HCT116 (cell line): ENCODE measurements around the gene GLT6D1.

Experiments used
- CEBPB ChIP-seq: IDR thresholded peaks from 2 replicates; pipeline ENCODE4 v1.6.1; 2012; ENCODE audit warnings: low read depth
- EGR1 ChIP-seq: IDR thresholded peaks from 2 replicates; pipeline ENCODE4 v1.6.1; 2012; ENCODE audit warnings: low read depth
- EZH2 ChIP-seq: fragments of 200-600 bp; sonication (generic); IDR thresholded peaks from 2 replicates; pipeline ENCODE4 v1.6.1; 2017; ENCODE audit warnings: antibody characterized with exemption, mixed run types
- EZH2phosphoT487 ChIP-seq: fragments of 200-600 bp; IDR thresholded peaks from 2 replicates; pipeline ENCODE4 v1.6.1; 2018; ENCODE audit warnings: antibody characterized with exemption, borderline replicate concordance
- POLR2A ChIP-seq: IDR thresholded peaks from 2 replicates; pipeline ENCODE4 v1.7.0; 2011; ENCODE audit warnings: borderline replicate concordance; ENCODE audit not compliant: insufficient read depth, insufficient read length; ENCODE audit errors: extremely low read depth
- POLR2AphosphoS5 ChIP-seq: IDR thresholded peaks from 2 replicates; pipeline ENCODE4 v1.6.1; 2011; ENCODE audit warnings: mild to moderate bottlenecking, low read depth, low read length, moderate library complexity
- SIN3A ChIP-seq: IDR thresholded peaks from 2 replicates; pipeline ENCODE4 v1.6.1; 2012; ENCODE audit warnings: low read depth
- SRF ChIP-seq: IDR thresholded peaks from 2 replicates; pipeline ENCODE4 v1.6.1; 2012; ENCODE audit warnings: low read depth
- TCF7L2 ChIP-seq: IDR thresholded peaks from 2 replicates; pipeline ENCODE4 v1.7.0; 2011; ENCODE audit warnings: borderline replicate concordance, inconsistent platforms; ENCODE audit not compliant: insufficient read depth, insufficient read length; ENCODE audit errors: extremely low read depth
- YY1 ChIP-seq: IDR thresholded peaks from 2 replicates; pipeline ENCODE4 v1.6.1; 2011; ENCODE audit warnings: low read length, low read depth, moderate library complexity, mild to moderate bottlenecking; ENCODE audit not compliant: insufficient replicate concordance; ENCODE audit errors: extremely low read depth
- ZNF274 ChIP-seq: fragments of 200-500 bp; sonication (Bioruptor generic); IDR thresholded peaks from 2 replicates; pipeline ENCODE4 v1.6.1; 2014; ENCODE audit warnings: mild to moderate bottlenecking, low read depth, low read length, inconsistent platforms
- TF ChIP-seq, protein P1 (sequence below), 3 experiments: fragments of 200-600 bp in 1 of 3; sonication (generic) in 1 of 3; IDR thresholded peaks in 2 of 3; conservative IDR thresholded peaks in 1 of 3; 2 replicates each; pipeline ENCODE4 v1.5.1; 2012 to 2017; ENCODE audit warnings: low read depth in 2 of 3, low read length in 2 of 3, antibody characterized with exemption in 1 of 3, borderline replicate concordance in 1 of 3, control low read depth in 1 of 3, mild to moderate bottlenecking in 1 of 3, mixed read lengths in 1 of 3, mixed run types in 1 of 3, moderate library complexity in 1 of 3; ENCODE audit not compliant: insufficient read depth in 1 of 3
- TF ChIP-seq, protein P2 (sequence below): IDR thresholded peaks from 2 replicates; pipeline ENCODE4 v1.6.1; 2012; ENCODE audit warnings: low read depth

DNA sequence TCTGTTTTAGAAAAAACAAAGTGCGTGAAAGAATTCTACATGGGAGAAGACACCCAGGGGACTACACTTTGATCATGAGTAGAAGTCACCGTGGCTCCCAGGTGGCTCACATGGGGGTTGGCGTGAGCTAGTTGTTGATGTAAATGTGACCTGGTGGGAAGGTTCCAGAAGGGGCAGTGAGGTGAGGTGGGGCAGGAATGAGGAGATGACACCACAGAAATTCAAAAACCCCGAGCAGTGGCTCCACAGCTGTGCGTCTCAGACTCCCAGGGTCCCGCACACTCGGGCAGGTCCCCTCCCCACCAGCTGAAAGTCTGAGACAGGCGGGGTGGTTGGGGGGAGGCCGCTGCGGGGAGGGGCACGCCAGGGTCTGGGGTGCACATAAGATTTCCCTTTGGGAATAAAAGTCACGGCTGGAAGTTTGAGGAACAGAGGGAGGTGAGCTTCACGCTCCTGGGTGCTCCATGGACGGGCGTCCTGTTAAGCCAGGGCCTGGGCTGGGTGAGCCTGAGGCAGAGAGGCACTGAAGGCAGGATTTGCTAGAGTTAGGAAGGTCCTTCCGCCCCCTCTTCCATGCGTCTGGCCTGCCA is 29.9 kb downstream of the GLT6D1 start:
- TF ChIP-seq SIN3A, result no peak
- TF ChIP-seq, protein P1, sequence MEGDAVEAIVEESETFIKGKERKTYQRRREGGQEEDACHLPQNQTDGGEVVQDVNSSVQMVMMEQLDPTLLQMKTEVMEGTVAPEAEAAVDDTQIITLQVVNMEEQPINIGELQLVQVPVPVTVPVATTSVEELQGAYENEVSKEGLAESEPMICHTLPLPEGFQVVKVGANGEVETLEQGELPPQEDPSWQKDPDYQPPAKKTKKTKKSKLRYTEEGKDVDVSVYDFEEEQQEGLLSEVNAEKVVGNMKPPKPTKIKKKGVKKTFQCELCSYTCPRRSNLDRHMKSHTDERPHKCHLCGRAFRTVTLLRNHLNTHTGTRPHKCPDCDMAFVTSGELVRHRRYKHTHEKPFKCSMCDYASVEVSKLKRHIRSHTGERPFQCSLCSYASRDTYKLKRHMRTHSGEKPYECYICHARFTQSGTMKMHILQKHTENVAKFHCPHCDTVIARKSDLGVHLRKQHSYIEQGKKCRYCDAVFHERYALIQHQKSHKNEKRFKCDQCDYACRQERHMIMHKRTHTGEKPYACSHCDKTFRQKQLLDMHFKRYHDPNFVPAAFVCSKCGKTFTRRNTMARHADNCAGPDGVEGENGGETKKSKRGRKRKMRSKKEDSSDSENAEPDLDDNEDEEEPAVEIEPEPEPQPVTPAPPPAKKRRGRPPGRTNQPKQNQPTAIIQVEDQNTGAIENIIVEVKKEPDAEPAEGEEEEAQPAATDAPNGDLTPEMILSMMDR (IDR thresholded peaks at IDR 0.05 in 2 of 3, conservative IDR thresholded peaks at IDR 0.05 in 1 of 3; ENCODE audit: borderline replicate concordance in 1 of 3, insufficient read depth in 1 of 3, low read depth in 2 of 3, low read length in 2 of 3), result no peak
- TF ChIP-seq POLR2A, result no peak
- no peak for TF ChIP-seq YY1
- TF ChIP-seq, protein P2, sequence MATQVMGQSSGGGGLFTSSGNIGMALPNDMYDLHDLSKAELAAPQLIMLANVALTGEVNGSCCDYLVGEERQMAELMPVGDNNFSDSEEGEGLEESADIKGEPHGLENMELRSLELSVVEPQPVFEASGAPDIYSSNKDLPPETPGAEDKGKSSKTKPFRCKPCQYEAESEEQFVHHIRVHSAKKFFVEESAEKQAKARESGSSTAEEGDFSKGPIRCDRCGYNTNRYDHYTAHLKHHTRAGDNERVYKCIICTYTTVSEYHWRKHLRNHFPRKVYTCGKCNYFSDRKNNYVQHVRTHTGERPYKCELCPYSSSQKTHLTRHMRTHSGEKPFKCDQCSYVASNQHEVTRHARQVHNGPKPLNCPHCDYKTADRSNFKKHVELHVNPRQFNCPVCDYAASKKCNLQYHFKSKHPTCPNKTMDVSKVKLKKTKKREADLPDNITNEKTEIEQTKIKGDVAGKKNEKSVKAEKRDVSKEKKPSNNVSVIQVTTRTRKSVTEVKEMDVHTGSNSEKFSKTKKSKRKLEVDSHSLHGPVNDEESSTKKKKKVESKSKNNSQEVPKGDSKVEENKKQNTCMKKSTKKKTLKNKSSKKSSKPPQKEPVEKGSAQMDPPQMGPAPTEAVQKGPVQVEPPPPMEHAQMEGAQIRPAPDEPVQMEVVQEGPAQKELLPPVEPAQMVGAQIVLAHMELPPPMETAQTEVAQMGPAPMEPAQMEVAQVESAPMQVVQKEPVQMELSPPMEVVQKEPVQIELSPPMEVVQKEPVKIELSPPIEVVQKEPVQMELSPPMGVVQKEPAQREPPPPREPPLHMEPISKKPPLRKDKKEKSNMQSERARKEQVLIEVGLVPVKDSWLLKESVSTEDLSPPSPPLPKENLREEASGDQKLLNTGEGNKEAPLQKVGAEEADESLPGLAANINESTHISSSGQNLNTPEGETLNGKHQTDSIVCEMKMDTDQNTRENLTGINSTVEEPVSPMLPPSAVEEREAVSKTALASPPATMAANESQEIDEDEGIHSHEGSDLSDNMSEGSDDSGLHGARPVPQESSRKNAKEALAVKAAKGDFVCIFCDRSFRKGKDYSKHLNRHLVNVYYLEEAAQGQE, result no peak
- no peak for TF ChIP-seq EZH2phosphoT487
- no peak for TF ChIP-seq POLR2AphosphoS5
- TF ChIP-seq ZNF274, result no peak
- TF ChIP-seq SRF, result no peak
- TF ChIP-seq TCF7L2, result no peak
- TF ChIP-seq CEBPB, result no peak
- TF ChIP-seq EGR1, result no peak
- TF ChIP-seq EZH2, result no peak
